ENCODE data around the gene ONECUT3.

Gene ONECUT3

GRCh38 chr19:1790054-1790792, 36.9 kb downstream of the ONECUT3 start:
- H3K9ac ChIP-seq (ENCODE audit: low read length), result no peak overlapping the region
- H3K4me1 ChIP-seq (ENCODE audit: low read length), result peaks cover 7% of the 10 kb centered on the region; the same call in 1 of the 2 replicates
- H3K27me3 ChIP-seq (ENCODE audit: low read depth, low read length), result 0 out of 2 replicates have a peak, but pooled peaks cover 5% of the 10 kb centered on the region
- no peaks in the 10 kb centered on the region for H3K9me3 ChIP-seq (ENCODE audit: insufficient read depth, low read length)
- H3K4me3 ChIP-seq (ENCODE audit: low read length), result no peak overlapping the region
- no peaks in the 10 kb centered on the region for H4K20me1 ChIP-seq (ENCODE audit: insufficient read depth, low read length)
- H3K79me2 ChIP-seq (ENCODE audit: low read length), result no peaks in the 10 kb centered on the region
- no peak overlapping the region for H3K27ac ChIP-seq (ENCODE audit: low read length)
- no peak overlapping the region for H2AFZ ChIP-seq (ENCODE audit: low read depth, low read length)
- H3K36me3 ChIP-seq (replicated peaks; ENCODE audit: low read depth, low read length), result no peaks in the 10 kb centered on the region
- TF ChIP-seq, protein P1, sequence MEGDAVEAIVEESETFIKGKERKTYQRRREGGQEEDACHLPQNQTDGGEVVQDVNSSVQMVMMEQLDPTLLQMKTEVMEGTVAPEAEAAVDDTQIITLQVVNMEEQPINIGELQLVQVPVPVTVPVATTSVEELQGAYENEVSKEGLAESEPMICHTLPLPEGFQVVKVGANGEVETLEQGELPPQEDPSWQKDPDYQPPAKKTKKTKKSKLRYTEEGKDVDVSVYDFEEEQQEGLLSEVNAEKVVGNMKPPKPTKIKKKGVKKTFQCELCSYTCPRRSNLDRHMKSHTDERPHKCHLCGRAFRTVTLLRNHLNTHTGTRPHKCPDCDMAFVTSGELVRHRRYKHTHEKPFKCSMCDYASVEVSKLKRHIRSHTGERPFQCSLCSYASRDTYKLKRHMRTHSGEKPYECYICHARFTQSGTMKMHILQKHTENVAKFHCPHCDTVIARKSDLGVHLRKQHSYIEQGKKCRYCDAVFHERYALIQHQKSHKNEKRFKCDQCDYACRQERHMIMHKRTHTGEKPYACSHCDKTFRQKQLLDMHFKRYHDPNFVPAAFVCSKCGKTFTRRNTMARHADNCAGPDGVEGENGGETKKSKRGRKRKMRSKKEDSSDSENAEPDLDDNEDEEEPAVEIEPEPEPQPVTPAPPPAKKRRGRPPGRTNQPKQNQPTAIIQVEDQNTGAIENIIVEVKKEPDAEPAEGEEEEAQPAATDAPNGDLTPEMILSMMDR (IDR thresholded peaks at IDR 0.05; ENCODE audit: low read depth, low read length), result no peak
- no peak for TF ChIP-seq EZH2phosphoT487 (IDR thresholded peaks at IDR 0.05; ENCODE audit: low read depth)
- no peak overlapping the region for H3K4me2 ChIP-seq (ENCODE audit: low read length)

- Histone ChIP-seq H3K4me2 (ENCODE audit: low read length) (no peak overlapping the region), H3K79me2 (ENCODE audit: low read length) (no peaks in the 10 kb centered on the region), H3K36me3 (replicated peaks; ENCODE audit: low read depth, low read length) (no peaks in the 10 kb centered on the region), H3K9ac (ENCODE audit: low read length) (no peak overlapping the region), H3K4me3 (ENCODE audit: low read length) (no peak overlapping the region), H3K9me3 (ENCODE audit: insufficient read depth, low read length) (no peaks in the 10 kb centered on the region), H3K4me1 (ENCODE audit: low read length) (peaks cover 7% of the 10 kb centered on the region; the same call in 1 of the 2 replicates), H4K20me1 (ENCODE audit: insufficient read depth, low read length) (no peaks in the 10 kb centered on the region), H3K27ac (ENCODE audit: low read length) (no peak overlapping the region), H2AFZ (ENCODE audit: low read depth, low read length) (no peak overlapping the region), H3K27me3 (ENCODE audit: low read depth, low read length) (0 out of 2 replicates have a peak, but pooled peaks cover 5% of the 10 kb centered on the region)
- no peak for TF ChIP-seq EZH2phosphoT487 (IDR thresholded peaks at IDR 0.05; ENCODE audit: low read depth)
- TF ChIP-seq, protein P1 (IDR thresholded peaks at IDR 0.05; ENCODE audit: low read depth, low read length), result peak; percentile 9; the same call in 1 of the 2 replicates
These were observed 38.6 kb downstream of the ONECUT3 start for GRCh38 chr19:1791879-1792278.

DNA sequence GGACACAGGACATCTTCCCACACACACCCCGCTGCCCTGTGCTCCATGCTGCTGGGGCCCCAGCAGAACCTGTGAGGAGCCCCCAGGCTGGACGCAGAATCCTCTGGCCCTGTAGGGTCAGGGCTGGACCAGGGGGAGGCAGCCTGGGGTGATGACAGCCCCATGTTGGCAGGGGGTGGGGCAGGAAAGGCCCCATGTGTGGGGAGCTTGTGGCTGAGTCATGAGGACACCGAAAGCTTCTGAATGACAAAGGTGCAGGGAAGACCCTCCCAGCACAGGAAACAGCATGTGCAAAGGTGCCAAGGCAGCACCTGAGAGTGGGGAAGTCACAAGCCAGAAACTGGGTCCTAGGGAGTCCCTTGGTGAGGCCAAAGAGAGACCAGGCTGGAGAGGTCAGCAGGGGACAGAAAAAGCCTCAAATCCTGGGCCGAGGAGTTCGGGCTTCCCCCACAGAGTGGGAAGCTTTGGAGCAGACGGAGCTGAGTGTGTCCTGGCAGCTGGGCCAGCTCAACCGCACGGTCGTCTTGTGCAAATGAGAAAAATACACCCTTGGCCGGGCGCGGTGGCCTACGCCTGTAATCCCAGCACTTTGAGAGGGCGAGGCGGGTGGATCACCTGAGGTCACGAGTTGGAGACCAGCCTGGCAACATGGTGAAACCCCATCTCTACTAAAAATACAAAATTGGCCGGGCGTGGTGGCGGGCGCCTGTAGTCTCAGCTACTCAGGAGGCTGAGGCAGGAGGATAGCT, 41.3 kb downstream of the ONECUT3 start:
- Histone ChIP-seq H3K9me3 (ENCODE audit: insufficient read depth, low read length) (no peaks in the 10 kb centered on the region), H3K4me2 (ENCODE audit: low read length) (no peak overlapping the region), H4K20me1 (ENCODE audit: insufficient read depth, low read length) (no peaks in the 10 kb centered on the region), H3K36me3 (replicated peaks; ENCODE audit: low read depth, low read length) (no peaks in the 10 kb centered on the region), H3K9ac (ENCODE audit: low read length) (no peak overlapping the region), H3K79me2 (ENCODE audit: low read length) (no peaks in the 10 kb centered on the region), H3K27ac (ENCODE audit: low read length) (no peak overlapping the region), H2AFZ (ENCODE audit: low read depth, low read length) (no peak overlapping the region), H3K4me1 (ENCODE audit: low read length) (peaks cover 7% of the 10 kb centered on the region; the same call in 1 of the 2 replicates), H3K4me3 (ENCODE audit: low read length) (no peak overlapping the region), H3K27me3 (ENCODE audit: low read depth, low read length) (0 out of 2 replicates have a peak, but pooled peaks cover 5% of the 10 kb centered on the region)
- no peak for TF ChIP-seq EZH2phosphoT487 (IDR thresholded peaks at IDR 0.05; ENCODE audit: low read depth)
- TF ChIP-seq, protein P1 (IDR thresholded peaks at IDR 0.05; ENCODE audit: low read depth, low read length), result no peak
